Left kidney (tissue), 2 donors: ENCODE data around the gene SLC25A34. TPM values are rescaled to one million over a fixed set of nuclear protein-coding genes. Genes with fewer than 3 reads are reported as not detected.

ENCODE experiments used
- DNase-seq: peaks from one replicate; pipeline ENCODE4 v3.0.0-alpha.2; 2013
- polyA plus RNA-seq: library from polyadenylated mRNA; unstranded; fragments of 120-200 nt; gene quantifications from one replicate; pipeline ENCODE4 v1.2.1, GENCODE V29; 2013; ENCODE audit not compliant: insufficient read length

SLC25A34 gene
- polyA plus RNA-seq, 1 donor: 3.9 TPM

GRCh38 chr1:15775706-15776105, 39.6 kb downstream of the SLC25A34 start:
- no peak for DNase-seq

- DNase-seq: no peak
Observed at GRCh38 chr1:15777909-15778707, 42.0 kb downstream of the SLC25A34 start.

- no peak for DNase-seq
Observed at GRCh38 chr1:15785683-15786082, 49.6 kb downstream of the SLC25A34 start.

- no peak for DNase-seq
Observed at GRCh38 chr1:15786581-15786980, 50.5 kb downstream of the SLC25A34 start.

- DNase-seq: no peak
Observed at GRCh38 chr1:15788624-15789301, 52.7 kb downstream of the SLC25A34 start.

Other genes starting within 250 kb of the SLC25A34 start
- gene CASP9, start 212.0 kb upstream of the SLC25A34 start, polyA plus RNA-seq: 31.0 TPM
- 36.6 TPM for gene DNAJC16, start 209.4 kb upstream of the SLC25A34 start, polyA plus RNA-seq
- gene AGMAT, start 151.2 kb upstream of the SLC25A34 start, polyA plus RNA-seq: 35.3 TPM
- 28.1 TPM for gene DDI2, start 118.8 kb upstream of the SLC25A34 start, polyA plus RNA-seq
- 41.7 TPM for gene PLEKHM2, start 51.9 kb upstream of the SLC25A34 start, polyA plus RNA-seq
- gene TMEM82, start 6.2 kb downstream of the SLC25A34 start, polyA plus RNA-seq: 3.2 TPM
- gene FBLIM1, start 22.5 kb downstream of the SLC25A34 start, polyA plus RNA-seq: 49.5 TPM
- 3.1 TPM for gene UQCRHL, start 71.4 kb downstream of the SLC25A34 start, polyA plus RNA-seq
- gene SPEN, start 111.4 kb downstream of the SLC25A34 start, polyA plus RNA-seq: 68.7 TPM
- 30.6 TPM for gene ZBTB17, start 239.8 kb downstream of the SLC25A34 start, polyA plus RNA-seq